Cerebellar cortex (tissue), 1 donor: ENCODE results near the gene SLC26A6.

Experiments used
- DNase-seq: peaks from one replicate; pipeline ENCODE4 v3.0.0-alpha.2; 2015; ENCODE audit warnings: low spot score

Gene SLC26A6

DNA sequence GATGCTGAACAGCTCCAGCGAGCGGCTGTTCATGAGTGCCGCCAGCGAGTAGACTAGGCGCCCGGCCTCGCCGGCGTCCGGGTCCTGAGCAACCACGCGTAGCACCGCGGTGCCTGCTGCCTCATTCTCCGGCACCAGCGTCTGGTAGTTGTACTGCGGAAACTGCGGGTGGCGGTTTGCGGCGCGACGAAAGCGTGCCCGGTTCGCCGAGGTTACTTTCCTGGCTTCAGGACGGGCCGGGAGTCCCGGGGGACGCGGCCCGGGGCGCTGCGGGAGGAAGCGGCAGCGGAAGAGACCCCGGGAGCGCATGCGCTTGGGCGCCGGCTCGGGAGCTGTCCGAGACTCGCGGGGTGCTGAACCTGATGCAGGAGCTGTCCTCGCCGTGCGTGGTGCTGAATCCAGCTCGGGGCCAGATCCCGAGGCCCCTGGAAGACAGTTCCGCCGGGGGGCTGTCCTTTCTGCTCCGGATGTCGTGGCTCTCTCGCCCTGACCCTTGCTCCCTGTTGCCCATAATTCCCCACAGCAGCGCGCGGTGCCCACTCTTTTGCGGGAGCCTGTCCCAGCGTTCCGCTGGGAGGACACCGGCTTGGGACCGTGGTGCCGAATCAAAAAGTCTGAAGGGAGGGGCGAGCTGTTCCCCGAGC lies 26.4 kb upstream of the SLC26A6 start:
- peak; percentile 25 for DNase-seq

DNA sequence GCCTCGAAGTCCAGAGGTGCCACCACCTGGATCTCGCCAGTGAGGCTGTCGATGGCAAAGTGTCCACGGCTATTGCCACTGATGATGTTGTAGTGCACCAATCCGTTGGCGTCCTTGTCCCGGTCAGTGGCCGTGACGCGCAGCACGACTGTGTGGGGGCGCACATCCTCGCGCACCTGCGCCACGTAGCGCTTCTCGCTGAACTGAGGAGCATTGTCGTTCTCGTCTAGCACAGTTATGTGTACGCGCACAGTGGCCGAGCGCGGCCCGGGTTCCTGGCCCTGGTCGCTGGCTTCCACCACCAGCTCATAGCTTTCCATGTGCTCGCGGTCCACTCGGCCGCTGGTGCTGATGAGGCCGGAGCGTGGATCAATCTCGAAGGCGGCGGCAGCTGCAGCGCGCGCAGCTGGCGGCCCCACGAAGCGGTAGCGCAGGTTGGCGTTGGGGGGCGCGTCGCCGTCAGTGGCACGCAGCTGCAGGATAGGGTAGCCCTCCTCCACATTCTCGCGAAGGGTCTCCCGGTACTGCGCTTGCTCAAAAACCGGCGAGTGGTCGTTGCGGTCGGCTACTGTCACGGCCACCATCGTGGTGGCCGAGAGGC lies 25.6 kb upstream of the SLC26A6 start:
- no peak for DNase-seq

DNA sequence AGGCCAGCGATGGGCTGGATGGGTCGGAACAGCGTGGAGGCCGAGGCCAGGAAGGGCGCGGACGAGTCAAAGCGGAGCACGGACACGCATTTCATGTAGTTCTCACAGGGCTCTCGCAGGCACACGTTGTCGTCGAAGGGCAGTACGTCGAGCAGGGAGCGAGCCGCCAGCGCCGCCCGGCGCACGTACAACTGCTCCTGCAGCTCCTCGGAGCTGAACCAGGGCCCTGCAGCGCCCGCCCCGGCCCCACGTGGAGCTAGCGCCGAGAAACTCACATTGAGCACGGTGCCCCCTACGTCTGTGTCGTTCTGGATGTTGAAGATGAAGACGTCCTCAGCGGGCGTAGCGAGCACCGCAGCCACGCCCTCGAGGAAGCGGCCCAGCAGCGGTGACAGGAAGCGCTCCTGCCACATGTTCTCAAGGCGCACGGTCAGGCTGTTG lies 21.6 kb upstream of the SLC26A6 start:
- DNase-seq = no peak

DNA sequence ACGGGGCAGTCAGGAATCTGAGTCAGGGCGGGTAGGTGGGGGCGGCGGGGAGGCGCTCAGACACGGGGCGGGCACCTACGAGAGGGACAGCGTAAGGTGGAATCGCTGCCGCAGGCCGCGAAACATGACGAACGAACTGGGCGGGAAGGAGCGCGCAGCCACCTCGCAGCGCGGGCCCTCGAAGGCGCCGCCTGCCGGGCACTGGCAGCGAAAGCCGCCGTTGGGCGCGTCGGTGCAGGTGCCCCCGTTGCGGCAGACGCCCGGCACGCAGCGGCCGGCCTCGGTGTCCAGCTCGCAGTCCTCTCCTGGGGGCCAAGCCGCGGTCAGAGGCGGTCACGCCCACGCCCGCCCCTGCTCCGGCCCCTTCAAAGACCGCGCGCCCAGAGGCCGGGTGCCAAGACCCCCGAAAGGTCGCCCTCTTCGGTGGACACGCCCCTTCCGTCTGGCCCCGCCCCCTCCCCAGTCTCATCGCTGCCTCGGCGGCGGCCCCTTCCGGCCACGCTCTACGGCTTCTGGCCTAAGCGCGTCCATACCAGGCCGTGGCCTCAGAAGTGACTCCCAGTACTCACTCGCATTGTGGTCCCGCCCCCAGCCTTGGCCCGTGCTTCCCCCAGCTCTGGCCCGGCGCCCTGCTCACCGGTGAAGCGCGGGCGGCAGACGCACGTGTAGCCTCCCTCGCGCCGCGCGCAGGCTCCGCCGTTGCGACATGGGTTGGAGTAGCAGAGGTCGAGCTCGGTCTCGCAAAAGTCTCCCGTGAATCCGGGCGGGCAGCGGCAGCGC lies 21.0 kb upstream of the SLC26A6 start:
- peak; percentile 27 for DNase-seq

DNA sequence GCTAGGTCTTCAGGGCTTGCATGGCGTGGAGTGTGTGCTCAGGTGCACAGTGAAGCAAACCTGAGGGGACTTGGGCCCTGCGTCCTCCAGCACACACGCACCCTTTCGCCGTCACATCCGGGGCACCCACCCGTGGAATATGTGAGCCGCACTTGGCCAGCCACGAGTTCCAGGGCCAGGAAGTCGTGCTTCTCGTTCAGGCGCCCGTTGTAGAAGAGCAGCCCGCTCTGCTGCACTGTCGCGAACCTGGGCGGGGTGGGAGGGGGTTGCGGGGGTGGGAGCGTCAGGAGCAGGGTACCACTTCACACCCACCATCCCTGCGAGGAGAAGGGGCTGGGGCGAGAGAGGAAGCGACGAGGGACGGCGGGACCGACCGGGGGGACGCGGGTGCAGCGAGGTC lies 20.3 kb upstream of the SLC26A6 start:
- DNase-seq = no peak

DNA sequence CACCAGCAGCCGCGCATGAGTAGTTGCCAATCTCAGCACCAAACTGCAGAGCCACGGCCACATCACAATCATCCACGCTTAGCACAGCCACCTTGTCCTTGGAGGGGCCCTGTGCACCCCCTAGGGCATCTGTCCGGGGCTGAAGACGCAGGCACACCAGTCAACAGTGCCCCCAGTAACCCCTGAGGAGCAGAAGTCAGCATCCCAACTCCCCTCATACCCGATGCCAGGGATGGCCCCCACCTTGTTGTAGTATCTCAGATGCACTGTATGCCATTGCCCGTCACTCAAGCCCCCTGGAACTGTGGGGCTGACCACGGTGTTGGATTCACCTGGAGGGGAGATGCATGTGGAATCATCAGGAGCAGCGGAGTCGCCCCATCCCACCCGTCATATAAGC lies 19.8 kb upstream of the SLC26A6 start:
- DNase-seq = no peak

DNA sequence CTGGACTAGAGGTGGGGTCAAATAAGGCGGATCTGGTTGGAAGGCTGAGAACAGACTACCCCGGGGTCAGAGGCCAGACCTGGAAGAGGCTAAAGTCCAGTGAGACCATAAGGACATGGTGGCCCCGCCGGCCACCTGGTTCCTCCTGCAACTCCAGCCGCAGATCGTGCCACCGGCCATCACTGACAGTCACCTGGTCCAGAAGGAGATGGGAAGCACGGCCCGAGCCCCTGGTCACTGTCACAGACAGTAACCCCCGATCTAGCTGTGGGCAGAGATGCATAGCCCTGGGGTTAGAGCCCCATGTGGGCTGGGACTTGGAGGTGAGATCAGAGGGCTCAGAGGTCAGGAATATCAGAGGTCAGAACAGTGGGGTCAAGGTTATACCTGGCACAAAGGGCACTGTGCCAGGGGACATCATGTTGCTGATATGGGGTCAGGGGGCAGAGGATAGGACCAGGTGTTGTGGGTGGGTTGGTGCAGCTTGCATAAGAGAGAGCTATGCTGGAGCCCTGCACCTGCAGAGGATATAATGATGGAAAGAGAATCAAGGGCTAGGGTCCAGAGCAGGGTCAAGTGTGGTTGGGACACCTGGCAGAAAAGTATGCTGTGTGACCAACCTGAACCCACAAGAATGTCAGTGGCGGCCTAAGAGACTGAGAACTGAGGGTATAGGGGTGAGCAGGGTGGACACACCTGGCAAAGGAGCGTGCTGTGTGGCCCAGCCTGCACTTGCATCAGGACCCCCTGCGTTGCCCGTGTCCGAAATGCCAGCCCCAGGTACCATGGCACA lies 17.9 kb upstream of the SLC26A6 start:
- no peak for DNase-seq

DNA sequence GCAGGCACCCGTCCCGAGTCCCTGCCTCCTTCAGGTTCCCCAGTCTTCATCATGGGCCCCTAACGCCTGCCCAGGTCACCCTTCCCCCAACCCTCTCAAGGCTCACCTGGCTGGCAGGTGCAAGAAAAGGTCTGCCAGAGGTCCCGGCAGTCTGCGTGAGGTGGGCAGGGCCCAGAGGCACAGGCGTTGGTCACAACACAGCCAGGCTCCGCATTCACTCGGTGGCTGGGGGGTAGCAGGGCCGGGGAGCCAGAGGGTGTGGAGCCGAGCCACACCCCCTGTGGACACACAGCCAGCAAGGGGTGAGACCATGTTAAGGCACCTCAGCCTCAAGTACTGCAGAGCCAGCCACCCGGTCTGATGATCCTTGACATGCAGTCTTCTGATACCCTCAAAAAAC lies 16.5 kb upstream of the SLC26A6 start:
- DNase-seq = no peak

DNA sequence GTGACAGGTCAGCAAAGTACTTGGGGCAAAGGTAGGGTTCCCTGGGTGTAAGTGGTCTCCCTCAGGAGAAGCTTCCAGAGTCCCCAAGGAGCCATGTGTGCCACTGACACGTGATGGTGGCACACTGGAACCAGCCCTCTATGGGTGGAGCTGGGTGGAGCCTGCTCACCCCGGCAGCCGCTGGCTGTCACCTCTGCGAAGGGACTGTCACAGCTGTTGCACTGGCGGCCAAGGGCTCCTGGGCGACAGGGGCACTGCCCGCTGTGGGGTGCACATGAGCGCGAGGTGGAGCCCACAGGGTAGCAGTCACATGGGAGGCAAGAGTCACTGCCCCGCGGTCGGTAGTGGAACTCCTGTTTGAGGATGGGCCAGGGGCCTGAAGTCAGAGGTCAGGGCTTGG lies 15.5 kb upstream of the SLC26A6 start:
- no peak for DNase-seq

DNA sequence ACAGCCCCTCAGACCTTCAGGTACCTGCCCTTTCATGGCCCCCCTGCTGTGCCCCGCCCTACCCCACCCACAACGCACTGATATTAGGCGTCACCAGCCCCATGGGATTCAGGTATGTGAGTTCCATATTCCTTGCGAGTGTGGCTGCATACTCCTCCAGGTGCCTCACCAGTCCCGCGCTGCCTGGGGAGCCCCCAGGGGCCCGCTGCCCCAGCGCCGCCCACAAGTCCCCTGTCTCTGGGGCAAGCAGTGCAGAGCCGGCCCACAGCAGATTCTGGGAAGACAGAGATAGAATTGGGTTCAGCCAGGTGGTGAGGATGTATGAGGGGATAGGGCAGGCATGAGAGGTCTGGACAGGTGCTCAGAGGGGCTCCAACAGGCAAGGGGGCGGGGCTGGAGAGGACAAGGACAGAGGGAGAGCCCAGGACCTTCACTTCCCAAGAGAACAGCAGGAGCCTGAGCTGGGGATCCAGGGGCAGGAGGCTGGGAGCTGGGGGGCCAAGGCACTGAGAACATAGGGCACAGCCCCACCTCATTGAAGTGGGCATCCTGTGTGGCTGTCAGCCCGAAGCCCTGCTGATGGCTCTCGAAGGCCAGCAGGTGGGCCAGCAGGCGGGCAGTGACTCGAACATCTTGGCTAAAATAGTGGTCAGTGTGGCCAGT lies 13.1 kb upstream of the SLC26A6 start:
- no peak for DNase-seq

DNA sequence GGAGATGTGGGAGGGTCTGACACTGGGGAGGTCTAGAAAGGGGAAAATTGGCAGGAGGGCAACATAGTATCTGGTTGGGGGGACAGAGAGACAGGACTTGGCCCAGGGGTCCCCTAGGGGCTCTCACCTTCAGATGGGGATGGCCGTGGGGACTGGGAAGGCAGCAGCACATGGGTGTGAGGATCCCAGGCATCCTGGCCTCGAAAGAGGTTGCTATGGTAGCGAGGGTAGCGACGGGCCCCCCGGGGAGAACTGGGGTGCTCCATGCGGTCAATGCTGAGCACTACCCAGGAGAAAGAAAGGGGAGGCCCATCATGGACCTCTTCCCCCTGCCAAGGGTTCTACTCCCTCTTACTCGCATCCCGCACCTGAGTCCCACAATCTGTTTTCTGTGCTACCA lies 12.5 kb upstream of the SLC26A6 start:
- no peak for DNase-seq

DNA sequence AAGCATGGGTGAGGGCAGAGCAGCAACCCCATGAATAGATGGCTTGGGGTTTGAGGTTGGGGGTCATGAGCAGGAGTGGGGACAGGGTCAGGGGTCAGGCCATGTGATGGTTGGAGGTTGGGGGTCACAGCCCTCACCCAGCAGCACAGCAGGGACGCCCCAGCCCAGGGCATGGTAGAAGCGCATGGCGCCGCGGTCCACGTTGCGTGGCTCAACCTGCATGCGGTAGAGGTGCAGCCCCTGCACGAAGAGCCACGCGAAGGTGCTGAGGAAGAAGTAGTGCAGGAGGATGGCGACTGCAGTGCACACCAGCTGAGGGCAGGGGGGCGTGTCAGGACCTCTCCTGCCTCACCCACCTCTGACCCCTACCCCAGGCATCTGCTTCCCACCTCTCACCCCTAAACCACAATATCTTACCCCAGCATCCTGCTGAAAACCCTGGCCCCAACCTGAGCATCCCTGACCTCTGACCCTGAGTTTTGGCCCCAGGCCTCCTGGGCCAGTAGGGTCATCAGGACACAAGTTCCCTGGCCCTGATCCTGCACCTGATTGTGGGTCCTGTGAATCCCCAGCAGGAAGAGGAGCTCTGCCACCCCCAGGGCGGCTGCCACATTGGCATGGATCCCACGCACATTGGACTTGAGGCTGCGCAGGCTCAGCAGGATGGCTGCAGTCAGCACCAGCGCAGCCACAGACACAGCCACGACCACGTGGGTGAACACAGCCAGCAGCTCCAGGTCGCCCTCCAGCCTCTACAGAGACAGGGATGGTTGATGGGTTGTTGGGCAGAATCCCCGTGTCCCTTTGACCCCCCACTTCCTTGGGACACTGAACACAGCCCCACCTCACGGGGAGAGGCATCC lies 9.9 kb upstream of the SLC26A6 start:
- no peak for DNase-seq

DNA sequence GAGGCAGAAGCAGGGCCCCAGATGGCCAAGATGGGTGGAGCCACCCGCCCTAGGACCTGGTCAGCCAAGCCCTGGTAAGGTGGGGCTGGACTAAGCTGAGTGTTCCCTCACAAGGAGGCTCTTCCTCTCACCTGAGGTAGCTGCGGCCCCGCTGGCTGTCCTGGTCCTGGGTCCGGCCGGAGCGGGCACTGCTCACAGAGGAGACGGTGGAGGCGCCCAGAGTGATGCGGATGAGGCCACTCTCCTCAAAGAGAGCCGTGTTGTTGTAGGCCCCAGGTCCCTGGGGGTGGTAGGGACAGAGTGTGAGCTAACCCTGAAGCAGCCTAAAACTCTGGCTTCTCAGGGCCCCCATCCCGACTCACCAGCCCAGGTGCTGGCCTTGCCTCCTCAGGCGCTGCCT lies 7.3 kb upstream of the SLC26A6 start:
- DNase-seq = no peak

DNA sequence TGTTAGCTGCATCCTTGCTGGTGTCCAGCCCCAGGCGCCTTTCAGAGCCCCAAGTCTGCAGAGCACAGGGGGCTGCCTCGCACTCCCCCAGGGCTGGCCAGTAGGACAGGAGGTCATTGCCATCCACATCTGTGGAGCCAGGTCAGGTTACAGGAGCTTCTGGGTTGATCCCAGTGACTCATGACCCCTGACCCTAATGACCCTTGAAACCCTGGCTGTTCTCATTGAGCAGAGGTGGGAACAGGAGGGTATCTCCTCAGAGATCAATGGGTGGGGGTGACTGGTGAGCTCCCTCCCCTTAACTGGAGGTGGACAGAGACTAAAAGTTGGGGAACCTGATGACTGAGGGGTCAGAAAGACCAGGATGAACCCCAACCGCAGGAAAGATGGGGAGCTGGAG lies 6.1 kb upstream of the SLC26A6 start:
- DNase-seq = no peak

DNA sequence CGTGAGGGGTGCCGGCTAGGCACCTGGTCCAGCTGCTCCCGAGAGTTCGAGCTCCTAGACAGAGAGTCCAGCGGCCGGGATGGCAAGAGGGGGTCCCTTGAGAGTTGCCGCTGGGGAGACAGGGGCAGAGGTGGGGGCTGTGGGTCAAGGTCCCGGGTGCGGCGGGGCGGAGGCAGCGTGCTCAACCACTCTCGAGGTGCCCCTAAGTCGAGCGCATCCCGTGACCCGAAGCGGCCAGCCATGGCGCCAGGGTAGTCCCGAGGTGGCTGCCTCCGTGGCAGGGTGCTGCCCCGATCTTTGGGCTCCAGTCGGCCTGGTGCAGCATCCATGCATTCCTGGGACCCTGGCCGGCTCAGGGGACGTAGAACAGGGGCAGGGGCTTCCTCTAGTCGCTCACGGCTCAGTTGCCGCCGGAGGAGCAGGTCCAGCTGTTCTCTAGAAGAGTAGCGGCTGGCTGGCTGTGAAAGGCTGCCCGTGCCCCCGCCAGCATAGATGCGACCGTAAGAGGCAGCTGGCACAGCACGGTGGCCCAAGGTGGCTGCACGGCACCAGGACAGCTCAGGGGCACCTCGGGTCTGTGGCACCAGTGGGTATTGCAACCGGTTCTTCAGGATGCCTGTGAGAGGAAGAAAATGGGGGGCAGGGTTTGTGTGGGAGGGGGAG lies 4.8 kb upstream of the SLC26A6 start:
- no peak for DNase-seq

DNA sequence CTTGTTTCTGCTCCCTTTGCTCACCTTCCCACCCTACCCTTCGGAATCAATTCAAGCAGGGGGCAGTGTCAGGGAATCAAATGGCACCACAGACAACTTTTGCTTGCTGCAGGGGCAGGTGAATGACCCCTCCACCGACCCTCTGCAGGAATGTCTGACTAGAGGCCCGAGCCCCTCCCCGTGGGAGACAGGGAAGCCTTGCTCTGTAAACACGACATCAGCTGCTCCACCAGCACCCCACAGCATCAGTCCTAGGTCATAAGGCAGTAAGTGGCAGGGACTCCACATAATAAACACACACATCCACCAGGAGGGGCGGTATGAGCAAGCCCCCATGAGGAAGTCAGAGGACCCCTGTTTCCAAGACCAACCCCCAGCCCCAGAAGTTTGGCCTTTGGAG lies 2.0 kb upstream of the SLC26A6 start:
- no peak for DNase-seq

DNA sequence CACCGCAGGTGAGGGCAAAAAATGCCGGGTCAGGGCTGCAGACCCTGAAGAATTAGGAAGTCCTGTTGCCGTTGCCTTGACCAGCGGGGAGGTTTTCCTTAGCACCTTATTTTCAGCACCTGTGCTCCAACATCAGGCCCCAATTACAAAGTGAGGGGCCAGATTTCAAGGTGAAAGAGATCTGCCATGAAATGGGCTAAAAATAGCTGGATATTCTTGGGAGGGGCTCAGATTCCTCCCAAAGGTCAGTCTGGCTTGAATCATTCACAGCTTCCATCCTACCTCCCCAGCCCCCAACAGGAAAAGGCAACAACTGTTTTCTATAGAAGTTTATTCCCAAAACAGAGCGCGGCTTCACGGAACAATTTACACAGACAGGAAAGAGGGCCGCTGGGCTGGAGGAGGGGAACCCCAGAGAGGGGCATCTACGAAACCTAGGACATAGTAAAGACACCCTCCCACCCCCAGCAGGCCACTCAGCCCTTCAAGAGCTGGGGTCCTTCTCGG lies 941 bp upstream of the SLC26A6 start:
- no peak for DNase-seq

DNA sequence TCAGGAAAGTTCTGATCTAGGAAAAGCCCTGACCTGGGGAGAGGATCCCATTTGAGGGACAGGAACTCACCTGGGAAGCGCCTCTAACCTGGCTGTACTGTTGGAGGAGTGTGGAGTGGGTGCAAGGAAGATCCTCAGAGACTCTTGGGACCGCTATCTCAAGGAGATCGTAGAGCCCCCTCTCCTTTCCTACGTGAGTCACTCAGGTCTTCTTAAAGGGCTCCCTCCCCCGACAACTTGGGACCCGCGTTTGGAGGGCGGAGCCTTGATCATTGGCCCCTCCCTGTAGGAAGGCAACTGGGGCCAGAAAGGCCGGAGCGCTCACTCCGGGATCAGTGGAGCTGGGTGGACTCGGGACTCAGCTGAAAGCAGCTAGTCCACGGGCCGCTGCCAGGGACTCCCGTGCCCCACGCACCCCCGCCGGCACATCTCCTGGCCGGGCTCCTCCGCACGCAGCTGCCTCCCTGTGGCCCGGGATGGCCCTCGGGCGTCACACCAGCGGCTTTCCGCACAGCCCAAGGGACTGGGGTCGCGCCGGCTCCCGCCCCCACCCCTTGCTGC lies 520 bp downstream of the SLC26A6 start:
- DNase-seq = peak; percentile 49

DNA sequence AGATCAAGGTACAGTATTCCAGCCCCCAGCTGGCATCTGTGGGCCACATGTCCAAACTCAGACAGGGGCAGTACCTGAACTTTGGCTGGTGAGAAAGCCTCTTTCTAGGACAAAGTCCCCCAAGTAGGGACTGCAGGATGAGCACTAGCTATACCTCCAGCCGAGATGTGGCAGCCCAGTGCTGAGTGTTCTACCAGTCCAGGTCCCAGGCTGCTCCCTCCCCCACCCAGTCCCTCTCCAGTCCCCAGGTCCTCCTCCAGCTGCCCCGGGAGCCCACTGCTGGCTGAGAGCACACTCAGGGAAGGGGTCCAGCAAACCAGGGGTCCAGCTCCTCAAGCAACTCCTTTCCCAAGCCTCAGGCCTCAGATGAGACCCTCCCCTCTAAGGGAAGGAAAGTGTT lies 1.5 kb downstream of the SLC26A6 start:
- no peak for DNase-seq

DNA sequence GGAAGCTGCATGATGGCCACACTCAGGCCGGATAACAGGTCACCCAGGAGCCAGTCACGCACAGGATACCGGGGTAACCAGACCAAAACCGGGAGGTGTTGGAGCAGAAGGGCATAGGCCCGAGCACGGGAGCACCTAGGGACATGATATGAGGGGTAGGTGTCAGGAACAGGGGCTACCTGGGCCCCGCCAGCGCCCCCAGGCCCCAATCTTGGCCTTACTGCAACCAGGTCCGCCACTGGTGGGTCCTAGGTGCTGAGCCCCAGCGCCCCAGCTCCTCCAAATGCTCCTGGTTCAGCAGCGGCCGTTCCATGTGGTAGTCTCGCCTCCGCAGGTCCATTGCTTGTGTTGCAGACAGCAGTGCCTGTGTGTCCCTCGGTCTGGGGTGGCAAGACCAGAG lies 2.0 kb downstream of the SLC26A6 start:
- DNase-seq = no peak
